Activated CD8-positive, alpha-beta memory T cell treated with anti-CD3 and anti-CD28 coated beads, Interleukin-2, amount 10 ng/mL, durations not matched to agents 7 days and 5 days (primary cell): ENCODE data around the gene CAMK2A. TPM values are rescaled to one million over a fixed set of nuclear protein-coding genes. Genes with fewer than 3 reads are reported as not detected.

Experiments used
- ATAC-seq: fragments of 150-1000 bp; cut with Tn5 transposase; one replicate; pipeline ENCODE4 v1.10.0; 2021; ENCODE audit warnings: moderate library complexity
- CTCF ChIA-PET: fragments of 350-600 bp; sonication (Branson Sonifier 250); formaldehyde crosslinking; loops from one replicate; lab custom pipeline; 2021; ENCODE audit warnings: antibody characterized with exemption; lab: Charles Lee
- DNase-seq: peaks from one replicate; pipeline ENCODE4 v3.0.0-alpha.2; 2020
- H3K27ac Mint-ChIP-seq: one replicate; pipeline ENCODE4 v1.8.0; 2021; ENCODE audit warnings: mild to moderate bottlenecking, mixed read lengths
- H3K27me3 Mint-ChIP-seq: one replicate; pipeline ENCODE4 v1.8.0; 2021; ENCODE audit warnings: mixed read lengths
- H3K36me3 Mint-ChIP-seq: one replicate; pipeline ENCODE4 v1.8.0; 2021; ENCODE audit warnings: mild to moderate bottlenecking, mixed read lengths
- H3K4me1 Mint-ChIP-seq: one replicate; pipeline ENCODE4 v1.8.0; 2021; ENCODE audit warnings: mixed read lengths
- H3K4me3 Mint-ChIP-seq: one replicate; pipeline ENCODE4 v1.8.0; 2021; ENCODE audit warnings: mild to moderate bottlenecking, moderate library complexity, mixed read lengths
- H3K9me3 Mint-ChIP-seq: one replicate; pipeline ENCODE4 v1.8.0; 2022; ENCODE audit warnings: low read depth, mixed read lengths
- total RNA-seq, 2 experiments: library from RNA; stranded (reverse); gene quantifications; one replicate each; pipeline ENCODE4 v1.2.3, GENCODE V29; 2021

Gene CAMK2A
- total RNA-seq, 2 experiments from 2014 or later: not detected

DNA sequence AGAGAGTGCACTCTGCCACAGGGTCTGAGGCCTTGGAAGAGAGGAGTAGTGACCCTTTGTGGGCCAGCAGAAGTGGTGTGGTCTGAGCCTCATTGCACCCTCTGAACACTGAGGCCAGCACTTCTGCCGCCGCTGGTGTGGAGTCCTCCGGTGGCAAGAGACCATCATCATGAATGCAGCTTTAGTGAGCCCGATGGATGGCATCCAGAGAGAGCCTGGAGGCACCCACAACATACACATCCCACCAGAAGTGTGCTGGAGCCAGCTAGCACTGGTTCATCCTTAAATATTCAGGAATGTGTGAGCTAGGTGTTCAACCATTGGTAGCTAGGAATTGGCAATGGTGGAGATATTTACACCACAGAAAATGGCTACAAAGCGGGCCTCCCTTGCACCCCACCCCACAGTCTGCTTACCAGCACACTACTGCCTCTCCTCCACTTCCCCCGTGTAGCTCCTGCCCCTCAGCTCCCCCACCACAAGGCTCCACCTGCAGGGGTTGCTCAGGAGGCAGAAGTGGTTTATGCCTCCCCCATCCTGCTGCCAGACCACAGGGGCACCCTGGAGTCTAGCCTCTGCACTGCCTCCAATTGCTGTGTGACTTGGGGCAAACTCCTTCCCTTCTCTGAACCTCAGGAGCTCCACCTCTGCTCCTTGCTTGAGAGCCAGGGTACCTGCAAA, 83.3 kb downstream of the CAMK2A start:
- H3K36me3 Mint-ChIP-seq: no peaks in the 10 kb centered on the region
- no peaks in the 10 kb centered on the region for H3K9me3 Mint-ChIP-seq
- ATAC-seq (peak; percentile 45), DNase-seq (peak; percentile 67)
- CTCF ChIA-PET: interaction anchor here (0.6 to 2.6 kb wide), 13 partner anchors 9 to 353 kb away, joined by 3 to 7 read pairs (median 3); no protein-coding TSS in a partner anchor
- H3K4me1 Mint-ChIP-seq: peaks cover 35% of the 10 kb centered on the region
- H3K27ac Mint-ChIP-seq: no peak overlapping the region
- H3K4me3 Mint-ChIP-seq: no peak overlapping the region
- peaks cover 19% of the 10 kb centered on the region for H3K27me3 Mint-ChIP-seq

DNA sequence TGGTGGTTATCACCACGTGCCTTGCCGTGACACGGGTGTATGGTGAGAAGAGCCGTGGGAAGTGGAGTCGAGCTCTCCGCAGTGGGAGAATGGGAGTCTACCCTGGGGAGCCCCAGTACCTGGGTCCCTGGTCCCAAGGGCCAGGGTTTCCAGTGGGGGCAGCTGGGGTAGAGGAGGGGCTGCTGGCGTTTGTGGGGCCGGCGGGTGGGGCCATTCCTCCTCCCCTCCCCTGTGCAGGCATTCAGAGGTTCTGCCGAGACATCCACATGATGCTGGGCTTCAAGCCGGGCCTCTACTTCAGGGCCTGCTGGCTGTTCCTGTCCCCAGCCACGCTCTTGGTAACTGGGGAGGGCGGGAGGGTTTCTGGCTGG, 85.0 kb downstream of the CAMK2A start:
- Mint-ChIP-seq H3K36me3 (no peaks in the 10 kb centered on the region), H3K4me3 (no peak overlapping the region), H3K4me1 (peaks cover 27% of the 10 kb centered on the region), H3K27me3 (peaks cover 30% of the 10 kb centered on the region), H3K27ac (no peak overlapping the region), H3K9me3 (no peaks in the 10 kb centered on the region)
- no peak for ATAC-seq
- DNase-seq: no peak
- CTCF ChIA-PET: interaction anchor here (0.9 to 1.0 kb wide), 3 partner anchors 14 to 55 kb away, joined by 3 read pairs; no protein-coding TSS in a partner anchor

DNA sequence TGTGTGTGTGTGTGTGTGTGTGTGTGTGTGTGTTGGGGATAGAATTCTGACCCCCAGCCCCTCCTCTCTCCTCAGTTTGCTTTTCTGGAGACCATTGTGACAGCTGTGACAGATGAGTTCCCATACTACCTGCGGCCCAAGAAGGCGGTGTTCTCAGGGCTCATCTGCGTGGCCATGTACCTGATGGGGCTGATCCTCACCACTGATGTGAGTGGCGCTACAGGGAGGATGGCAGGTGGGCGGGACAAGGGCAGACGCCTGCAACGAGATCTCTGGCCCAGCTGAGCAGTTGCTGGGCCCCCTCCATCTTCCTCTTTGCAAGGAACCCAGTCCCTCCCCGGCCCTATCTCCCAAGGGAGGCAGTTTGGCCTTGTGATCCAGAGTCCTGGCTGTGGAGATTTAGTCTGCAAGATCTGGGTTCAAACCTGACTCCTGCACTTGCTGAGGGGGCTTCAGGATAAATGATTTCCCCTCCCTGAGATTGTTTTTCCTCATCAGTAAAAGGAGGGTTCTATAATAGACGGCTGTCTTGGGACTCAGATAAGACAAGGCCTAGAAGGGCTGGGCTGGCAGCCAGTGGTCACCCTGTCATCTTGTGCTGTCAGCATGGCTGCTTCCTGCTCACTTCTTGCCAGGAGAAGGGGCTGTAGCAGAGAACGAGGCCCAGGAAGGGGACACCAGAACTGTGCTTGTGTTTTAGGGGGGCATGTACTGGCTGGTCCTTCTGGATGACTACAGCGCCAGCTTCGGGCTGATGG, 85.6 kb downstream of the CAMK2A start:
- H3K27me3 Mint-ChIP-seq: peaks cover 35% of the 10 kb centered on the region
- H3K4me1 Mint-ChIP-seq: peaks cover 22% of the 10 kb centered on the region
- H3K27ac Mint-ChIP-seq: no peak overlapping the region
- ATAC-seq (no peak), DNase-seq (no peak)
- H3K4me3 Mint-ChIP-seq: no peak overlapping the region
- H3K9me3 Mint-ChIP-seq: no peaks in the 10 kb centered on the region
- H3K36me3 Mint-ChIP-seq: no peaks in the 10 kb centered on the region
- CTCF ChIA-PET: interaction anchor here (1.0 kb wide), 2 partner anchors 15 to 31 kb away, joined by 3 read pairs; no protein-coding TSS in a partner anchor

DNA sequence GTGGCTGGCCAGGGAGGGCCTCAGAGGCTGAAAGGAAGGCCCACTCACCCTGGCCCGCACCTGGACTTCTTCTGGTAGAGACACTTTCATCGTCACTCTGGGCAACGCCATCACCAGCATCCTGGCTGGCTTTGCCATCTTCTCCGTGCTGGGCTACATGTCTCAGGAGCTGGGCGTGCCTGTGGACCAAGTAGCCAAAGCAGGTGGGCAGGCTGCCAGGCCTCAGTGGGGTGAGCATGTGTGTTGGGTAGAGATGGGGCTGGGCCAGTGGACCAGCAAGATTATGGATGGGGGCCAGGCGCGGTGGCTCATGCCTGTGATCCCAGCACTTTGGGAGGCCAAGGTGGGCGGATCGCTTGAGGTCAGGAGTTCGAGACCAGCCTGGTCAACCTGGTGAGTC, 87.1 kb downstream of the CAMK2A start:
- no peak overlapping the region for H3K4me3 Mint-ChIP-seq
- ATAC-seq (no peak), DNase-seq (no peak)
- H3K4me1 Mint-ChIP-seq: peaks cover 10% of the 10 kb centered on the region
- CTCF ChIA-PET: interaction anchor here (1.8 kb wide), 1 partner anchor 16 kb away, joined by 8 read pairs; no protein-coding TSS in a partner anchor
- H3K36me3 Mint-ChIP-seq: no peaks in the 10 kb centered on the region
- H3K9me3 Mint-ChIP-seq: no peaks in the 10 kb centered on the region
- H3K27me3 Mint-ChIP-seq: peaks cover 27% of the 10 kb centered on the region
- no peak overlapping the region for H3K27ac Mint-ChIP-seq

DNA sequence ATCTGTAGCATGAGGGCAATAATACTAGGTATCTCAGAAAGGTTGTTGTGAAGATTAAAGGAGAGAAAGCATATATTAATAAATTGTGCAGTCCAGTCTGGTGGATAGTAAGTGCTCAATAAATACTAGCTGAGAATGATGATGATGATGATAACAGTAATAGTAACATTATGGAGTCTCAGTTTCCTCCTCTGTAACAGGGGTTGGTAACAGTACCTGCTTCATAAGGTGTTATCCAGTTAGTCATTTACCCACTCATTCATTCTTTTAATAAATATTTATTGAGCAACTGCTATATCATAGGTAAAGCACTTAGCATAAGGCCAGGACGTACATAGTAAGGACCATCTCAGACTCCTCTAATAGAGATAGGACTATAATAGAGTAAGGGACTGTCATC, 92.1 kb downstream of the CAMK2A start:
- CTCF ChIA-PET: interaction anchor here (1.3 kb wide), 1 partner anchor 9 kb away, joined by 3 read pairs; no protein-coding TSS in a partner anchor
- no peak overlapping the region for H3K4me3 Mint-ChIP-seq
- no peak overlapping the region for H3K27ac Mint-ChIP-seq
- peaks cover 45% of the 10 kb centered on the region for H3K27me3 Mint-ChIP-seq
- DNase-seq: no peak
- H3K36me3 Mint-ChIP-seq: no peaks in the 10 kb centered on the region
- ATAC-seq: no peak
- no peaks in the 10 kb centered on the region for H3K9me3 Mint-ChIP-seq
- no peaks in the 10 kb centered on the region for H3K4me1 Mint-ChIP-seq

DNA sequence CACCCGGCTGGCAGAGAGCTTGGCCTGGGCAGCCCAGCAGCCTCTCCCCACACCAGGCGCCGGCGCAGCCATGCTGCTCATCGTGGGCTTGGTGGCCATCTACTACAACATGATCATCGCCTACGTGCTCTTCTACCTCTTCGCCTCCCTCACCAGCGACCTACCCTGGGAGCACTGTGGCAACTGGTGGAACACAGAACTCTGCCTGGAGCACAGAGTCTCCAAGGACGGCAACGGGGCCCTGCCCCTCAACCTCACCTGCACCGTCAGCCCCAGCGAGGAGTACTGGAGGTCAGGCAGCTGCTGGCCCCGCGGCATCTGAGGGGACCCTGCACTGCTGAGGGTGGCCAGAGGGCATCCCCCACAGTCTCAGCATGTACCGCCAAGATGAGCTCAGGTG, 92.6 kb downstream of the CAMK2A start:
- CTCF ChIA-PET: interaction anchor here (0.9 to 1.3 kb wide), 2 partner anchors 9 to 21 kb away, joined by 3 read pairs; no protein-coding TSS in a partner anchor

DNA sequence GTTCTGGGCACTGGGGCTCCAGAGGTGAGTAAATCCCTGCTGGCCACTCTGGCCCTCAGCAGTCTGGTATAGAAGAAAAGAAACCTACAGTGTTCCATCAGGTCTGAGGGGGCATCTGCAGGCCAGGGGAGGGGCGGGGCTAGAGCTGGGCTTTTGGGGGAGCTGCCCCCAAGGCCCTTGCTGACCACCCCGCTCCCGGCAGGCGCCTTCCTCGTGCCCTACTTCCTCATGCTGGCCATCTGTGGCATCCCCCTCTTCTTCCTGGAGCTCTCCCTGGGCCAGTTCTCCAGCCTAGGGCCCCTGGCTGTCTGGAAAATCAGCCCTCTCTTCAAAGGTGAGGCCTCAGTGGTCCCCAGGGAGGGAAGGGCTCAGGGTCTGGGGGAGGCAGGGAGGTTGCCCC, 93.1 kb downstream of the CAMK2A start:
- Mint-ChIP-seq H3K4me1 (no peaks in the 10 kb centered on the region), H3K9me3 (no peaks in the 10 kb centered on the region), H3K27me3 (peaks cover 54% of the 10 kb centered on the region), H3K36me3 (no peaks in the 10 kb centered on the region), H3K27ac (no peak overlapping the region), H3K4me3 (no peak overlapping the region)
- ATAC-seq (no peak), DNase-seq (no peak)
- CTCF ChIA-PET: interaction anchor here (0.9 to 1.3 kb wide), 2 partner anchors 10 to 20 kb away, joined by 3 read pairs; no protein-coding TSS in a partner anchor

More for the DNA sequence above, 92.6 kb downstream of the CAMK2A start:
- Mint-ChIP-seq H3K4me3 (no peak overlapping the region), H3K36me3 (no peaks in the 10 kb centered on the region), H3K9me3 (no peaks in the 10 kb centered on the region), H3K4me1 (no peaks in the 10 kb centered on the region), H3K27me3 (peaks cover 50% of the 10 kb centered on the region), H3K27ac (no peak overlapping the region)
- ATAC-seq (no peak), DNase-seq (no peak)

DNA sequence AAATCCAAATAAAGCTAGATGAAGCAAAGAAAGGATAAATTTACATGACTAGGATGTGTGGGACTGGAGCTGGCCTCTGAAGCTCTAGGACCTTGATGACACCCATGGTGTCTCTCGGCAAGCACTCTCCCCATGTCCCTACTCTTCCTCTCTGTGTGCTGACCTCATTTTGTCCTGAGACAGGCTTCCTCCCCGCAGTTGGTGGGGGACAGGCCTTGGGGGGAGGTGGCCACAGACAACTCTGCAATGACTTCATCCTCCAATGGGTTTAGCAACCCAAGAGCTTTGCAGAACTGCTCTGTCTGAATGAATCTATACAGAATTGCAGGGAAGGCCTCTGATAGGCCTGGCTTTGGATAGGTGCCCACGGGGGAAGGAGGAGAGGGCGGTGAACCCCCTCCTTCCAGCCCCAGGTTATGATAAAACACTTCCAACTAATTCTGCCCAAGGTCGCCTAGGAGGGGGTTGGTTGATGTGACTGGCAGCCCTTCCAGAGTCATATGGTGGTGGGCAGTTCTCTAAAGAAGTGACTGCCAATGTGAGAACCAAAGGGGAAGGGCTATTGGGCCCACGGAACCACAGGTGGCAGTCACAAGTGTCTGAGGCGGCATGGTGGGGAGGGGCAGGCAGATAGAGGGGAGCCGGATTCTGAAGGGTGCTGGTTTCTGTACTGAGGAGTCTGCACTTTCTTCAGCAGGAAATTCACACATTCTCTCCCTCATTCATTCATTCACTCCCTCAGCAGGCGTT, 93.7 kb downstream of the CAMK2A start:
- Mint-ChIP-seq H3K27ac (no peak overlapping the region), H3K4me1 (no peaks in the 10 kb centered on the region), H3K27me3 (peaks cover 60% of the 10 kb centered on the region), H3K36me3 (no peaks in the 10 kb centered on the region), H3K4me3 (no peak overlapping the region), H3K9me3 (no peaks in the 10 kb centered on the region)
- DNase-seq (no peak), ATAC-seq (no peak)
- CTCF ChIA-PET: interaction anchor here (0.7 to 1.0 kb wide), 3 partner anchors 10 to 20 kb away, joined by 3 read pairs; no protein-coding TSS in a partner anchor

DNA sequence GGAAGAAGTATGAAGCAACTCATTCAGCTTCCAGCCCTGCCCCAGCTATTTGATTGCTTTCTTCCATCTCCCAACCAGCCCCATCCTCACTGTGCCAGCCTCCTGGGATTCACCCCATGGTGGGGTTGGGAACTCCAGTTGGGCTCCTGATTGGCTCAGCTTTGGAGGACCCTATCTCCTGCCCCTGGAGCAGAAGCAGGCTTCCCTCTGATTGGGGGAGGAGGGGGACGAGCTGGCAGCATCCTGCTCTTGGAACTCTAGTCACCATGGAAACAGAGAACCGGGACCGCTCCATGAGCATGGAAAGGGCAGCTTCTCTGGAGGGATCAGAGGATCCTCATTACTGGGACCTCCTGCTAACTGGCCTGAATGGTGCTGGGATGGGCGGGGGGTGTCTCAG, 97.1 kb downstream of the CAMK2A start:
- peaks cover 69% of the 10 kb centered on the region for H3K27me3 Mint-ChIP-seq
- H3K4me3 Mint-ChIP-seq: no peak overlapping the region
- no peak for DNase-seq
- H3K9me3 Mint-ChIP-seq: no peaks in the 10 kb centered on the region
- CTCF ChIA-PET: no interaction called here
- no peak for ATAC-seq
- H3K4me1 Mint-ChIP-seq: no peaks in the 10 kb centered on the region
- H3K36me3 Mint-ChIP-seq: no peaks in the 10 kb centered on the region
- H3K27ac Mint-ChIP-seq: no peak overlapping the region

DNA sequence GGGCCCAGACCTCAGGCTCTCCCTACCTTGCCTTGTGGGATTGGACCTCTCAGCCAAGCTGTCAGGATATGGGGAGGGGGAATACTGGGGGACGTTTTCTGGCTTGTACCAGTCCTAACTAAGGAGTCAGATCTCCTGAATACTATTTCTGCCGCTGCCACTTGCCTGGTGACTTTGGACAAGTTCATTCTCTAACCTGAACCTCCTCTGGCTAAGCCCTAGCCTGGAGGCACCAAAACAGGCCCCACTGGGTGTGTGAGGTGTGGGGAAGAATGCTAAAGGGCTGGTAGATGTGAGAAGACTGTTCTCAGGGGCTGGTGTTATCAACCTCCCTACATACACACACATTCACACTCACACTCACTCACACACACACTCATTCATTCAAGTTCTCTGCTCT, 98.6 kb downstream of the CAMK2A start:
- Mint-ChIP-seq H3K36me3 (no peaks in the 10 kb centered on the region), H3K27me3 (peaks cover 72% of the 10 kb centered on the region), H3K9me3 (no peaks in the 10 kb centered on the region), H3K4me1 (no peaks in the 10 kb centered on the region), H3K27ac (no peak overlapping the region), H3K4me3 (no peak overlapping the region)
- no peak for ATAC-seq
- DNase-seq: no peak
- CTCF ChIA-PET: no interaction called here

DNA sequence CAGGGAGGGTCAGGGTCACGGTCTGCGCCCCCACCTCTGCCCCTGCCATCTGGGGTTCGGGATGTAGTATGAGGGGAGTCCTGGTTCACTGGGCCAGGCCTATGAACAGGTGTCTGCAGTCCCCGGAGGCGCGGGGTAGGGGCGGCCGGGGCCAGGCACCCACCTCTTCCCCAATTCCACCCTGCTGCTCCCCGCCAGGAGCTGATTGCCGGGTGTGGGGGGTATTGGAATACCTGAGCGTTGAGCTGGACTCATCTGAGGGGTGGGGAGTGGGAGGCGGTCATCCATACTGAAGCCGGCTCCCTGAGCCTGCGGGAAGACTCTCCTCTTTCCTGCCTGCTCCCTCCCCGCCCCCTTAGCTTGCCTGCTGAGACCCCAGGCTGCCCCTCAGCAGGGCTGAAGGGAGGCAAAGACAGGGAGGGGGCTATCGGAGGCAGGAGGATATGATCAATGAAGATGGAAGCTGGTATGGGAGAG, 99.0 kb downstream of the CAMK2A start:
- Mint-ChIP-seq H3K27ac (no peak overlapping the region), H3K4me3 (no peak overlapping the region), H3K4me1 (no peaks in the 10 kb centered on the region), H3K27me3 (peaks cover 71% of the 10 kb centered on the region), H3K36me3 (no peaks in the 10 kb centered on the region), H3K9me3 (no peaks in the 10 kb centered on the region)
- no peak for DNase-seq
- CTCF ChIA-PET: no interaction called here
- no peak for ATAC-seq

DNA sequence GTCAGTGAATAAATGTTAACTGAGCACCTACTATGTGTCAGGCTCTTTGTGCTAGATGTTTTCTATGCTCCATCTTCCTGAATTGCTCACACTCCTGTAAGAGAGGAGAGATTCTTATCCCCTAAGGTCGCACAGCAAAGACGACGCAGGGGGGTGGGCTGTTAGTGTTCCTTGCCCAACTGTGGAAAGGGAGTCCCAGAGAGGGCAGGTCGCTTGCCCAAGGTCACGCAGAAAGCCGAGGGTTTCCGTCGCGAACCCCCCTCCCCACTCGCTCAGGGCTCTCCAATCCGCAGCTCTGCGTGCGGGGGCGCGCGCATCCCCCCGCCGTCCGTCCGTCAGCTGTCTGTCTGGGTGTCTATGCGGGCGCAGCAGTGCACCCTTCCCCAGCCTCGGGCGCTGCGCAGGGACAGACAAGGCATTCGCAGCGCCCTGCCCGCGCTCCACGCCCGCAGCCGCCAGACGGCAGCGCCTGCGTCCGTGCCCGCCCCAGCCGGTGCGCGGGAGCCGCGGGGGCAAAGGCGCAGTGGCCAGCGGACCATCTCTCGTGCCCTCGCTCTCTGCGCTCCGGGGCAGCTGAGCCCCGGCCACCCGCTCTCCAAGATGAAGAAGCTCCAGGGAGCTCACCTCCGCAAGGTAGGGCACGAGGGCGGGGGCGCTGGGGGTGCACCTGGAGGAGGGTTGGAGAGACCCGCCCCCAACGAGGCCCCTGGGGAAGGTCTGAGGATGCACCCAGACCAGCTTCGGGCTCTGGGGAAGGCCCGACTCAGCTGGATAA, 99.7 kb downstream of the CAMK2A start, which contains the start of gene SLC6A7:
Gene SLC6A7 (plus strand): TSS at position 335 of the 775 bp plus-strand sequence. CDS start 266 bp downstream, at position 601.
- no peak for ATAC-seq
- no peak within 1 kb of the TSS for H3K4me3 Mint-ChIP-seq
- CTCF ChIA-PET: no interaction called here

More for the DNA sequence above, 99.7 kb downstream of the CAMK2A start, which contains the start of gene SLC6A7:
- no peaks in the 10 kb centered on the region for H3K9me3 Mint-ChIP-seq
- H3K27ac Mint-ChIP-seq: no peak within 1 kb of the TSS
- no peaks in the 10 kb centered on the region for H3K4me1 Mint-ChIP-seq
- no peak for DNase-seq
- no peaks in the 10 kb centered on the region for H3K36me3 Mint-ChIP-seq
- H3K27me3 Mint-ChIP-seq: peaks cover 73% of the 10 kb centered on the region
